ENCODE results near the gene RNASET2.

DNA sequence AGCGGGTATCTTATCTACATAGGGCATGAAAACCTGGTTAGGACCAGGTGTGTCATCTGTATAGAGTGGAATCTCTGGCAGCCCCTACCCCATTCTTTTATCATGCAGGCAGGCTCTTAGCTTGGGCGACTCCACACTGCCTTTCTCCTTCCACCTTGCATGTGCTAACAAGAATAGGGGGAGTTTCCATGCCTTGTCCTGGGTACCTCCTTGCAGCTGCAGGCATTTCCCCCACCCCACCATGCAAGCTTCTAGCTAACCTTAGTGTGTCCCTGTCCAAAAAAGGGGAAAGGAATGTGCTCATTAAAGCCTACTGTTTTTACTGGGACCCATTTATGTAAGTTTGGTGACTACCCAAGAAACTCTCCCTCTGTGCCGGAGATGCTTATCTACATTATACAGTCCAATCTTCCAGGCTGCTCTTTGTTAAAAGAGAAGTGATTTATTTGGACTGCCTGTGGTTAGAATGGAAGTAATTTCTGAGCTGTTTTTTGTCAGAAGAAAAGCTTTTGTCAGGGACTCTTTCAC lies 32.4 kb upstream of the RNASET2 start:
- TF ChIP-seq, protein P1, sequence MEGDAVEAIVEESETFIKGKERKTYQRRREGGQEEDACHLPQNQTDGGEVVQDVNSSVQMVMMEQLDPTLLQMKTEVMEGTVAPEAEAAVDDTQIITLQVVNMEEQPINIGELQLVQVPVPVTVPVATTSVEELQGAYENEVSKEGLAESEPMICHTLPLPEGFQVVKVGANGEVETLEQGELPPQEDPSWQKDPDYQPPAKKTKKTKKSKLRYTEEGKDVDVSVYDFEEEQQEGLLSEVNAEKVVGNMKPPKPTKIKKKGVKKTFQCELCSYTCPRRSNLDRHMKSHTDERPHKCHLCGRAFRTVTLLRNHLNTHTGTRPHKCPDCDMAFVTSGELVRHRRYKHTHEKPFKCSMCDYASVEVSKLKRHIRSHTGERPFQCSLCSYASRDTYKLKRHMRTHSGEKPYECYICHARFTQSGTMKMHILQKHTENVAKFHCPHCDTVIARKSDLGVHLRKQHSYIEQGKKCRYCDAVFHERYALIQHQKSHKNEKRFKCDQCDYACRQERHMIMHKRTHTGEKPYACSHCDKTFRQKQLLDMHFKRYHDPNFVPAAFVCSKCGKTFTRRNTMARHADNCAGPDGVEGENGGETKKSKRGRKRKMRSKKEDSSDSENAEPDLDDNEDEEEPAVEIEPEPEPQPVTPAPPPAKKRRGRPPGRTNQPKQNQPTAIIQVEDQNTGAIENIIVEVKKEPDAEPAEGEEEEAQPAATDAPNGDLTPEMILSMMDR (IDR thresholded peaks at IDR 0.05; ENCODE audit: insufficient read depth, low read length), result no peak
- no peak for TF ChIP-seq POLR2AphosphoS5 (IDR thresholded peaks at IDR 0.05; ENCODE audit: low read depth)
- TF ChIP-seq GABPA (IDR thresholded peaks at IDR 0.05; ENCODE audit: low read depth), result no peak
- TF ChIP-seq, protein P2, sequence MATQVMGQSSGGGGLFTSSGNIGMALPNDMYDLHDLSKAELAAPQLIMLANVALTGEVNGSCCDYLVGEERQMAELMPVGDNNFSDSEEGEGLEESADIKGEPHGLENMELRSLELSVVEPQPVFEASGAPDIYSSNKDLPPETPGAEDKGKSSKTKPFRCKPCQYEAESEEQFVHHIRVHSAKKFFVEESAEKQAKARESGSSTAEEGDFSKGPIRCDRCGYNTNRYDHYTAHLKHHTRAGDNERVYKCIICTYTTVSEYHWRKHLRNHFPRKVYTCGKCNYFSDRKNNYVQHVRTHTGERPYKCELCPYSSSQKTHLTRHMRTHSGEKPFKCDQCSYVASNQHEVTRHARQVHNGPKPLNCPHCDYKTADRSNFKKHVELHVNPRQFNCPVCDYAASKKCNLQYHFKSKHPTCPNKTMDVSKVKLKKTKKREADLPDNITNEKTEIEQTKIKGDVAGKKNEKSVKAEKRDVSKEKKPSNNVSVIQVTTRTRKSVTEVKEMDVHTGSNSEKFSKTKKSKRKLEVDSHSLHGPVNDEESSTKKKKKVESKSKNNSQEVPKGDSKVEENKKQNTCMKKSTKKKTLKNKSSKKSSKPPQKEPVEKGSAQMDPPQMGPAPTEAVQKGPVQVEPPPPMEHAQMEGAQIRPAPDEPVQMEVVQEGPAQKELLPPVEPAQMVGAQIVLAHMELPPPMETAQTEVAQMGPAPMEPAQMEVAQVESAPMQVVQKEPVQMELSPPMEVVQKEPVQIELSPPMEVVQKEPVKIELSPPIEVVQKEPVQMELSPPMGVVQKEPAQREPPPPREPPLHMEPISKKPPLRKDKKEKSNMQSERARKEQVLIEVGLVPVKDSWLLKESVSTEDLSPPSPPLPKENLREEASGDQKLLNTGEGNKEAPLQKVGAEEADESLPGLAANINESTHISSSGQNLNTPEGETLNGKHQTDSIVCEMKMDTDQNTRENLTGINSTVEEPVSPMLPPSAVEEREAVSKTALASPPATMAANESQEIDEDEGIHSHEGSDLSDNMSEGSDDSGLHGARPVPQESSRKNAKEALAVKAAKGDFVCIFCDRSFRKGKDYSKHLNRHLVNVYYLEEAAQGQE (IDR thresholded peaks at IDR 0.05; ENCODE audit: insufficient replicate concordance, low read depth), result no peak
- TF ChIP-seq SPI1 (IDR thresholded peaks at IDR 0.05; ENCODE audit: borderline replicate concordance, low read depth), result no peak

All from HL-60 (cell line).